Fibroblast of skin of back (primary cell): ENCODE measurements around the gene OLFML2A.
"Not testable (repeated sequence)": the region's sequence is repeated elsewhere in the genome, so short reads cannot be mapped to it uniquely, and the experiment has no call there.

Experiments
- DNase-seq: peaks from one replicate; pipeline ENCODE4 v3.0.0-alpha.2; 2013

OLFML2A gene

GRCh38 chr9:124829334-124829669 is 52.4 kb downstream of the OLFML2A start:
- no peak for DNase-seq

GRCh38 chr9:124830593-124830992 is 53.7 kb downstream of the OLFML2A start:
- no peak for DNase-seq

- no peak for DNase-seq
Measured at GRCh38 chr9:124831642-124832364, 54.9 kb downstream of the OLFML2A start.

- peak; percentile 75 for DNase-seq
Measured at GRCh38 chr9:124834591-124834990, 57.7 kb downstream of the OLFML2A start.

GRCh38 chr9:124835026-124835557 is 58.2 kb downstream of the OLFML2A start:
- peak; percentile 76 for DNase-seq

- not testable (repeated sequence) for DNase-seq
Measured at GRCh38 chr9:124838132-124838531, 61.2 kb downstream of the OLFML2A start.

- DNase-seq, result not testable (repeated sequence)
Measured at GRCh38 chr9:124838567-124839275, 61.8 kb downstream of the OLFML2A start.

- peak; percentile 26 for DNase-seq
Measured at GRCh38 chr9:124839612-124840299, 62.8 kb downstream of the OLFML2A start.

GRCh38 chr9:124840300-124840833 is 63.4 kb downstream of the OLFML2A start:
- no peak for DNase-seq

GRCh38 chr9:124841075-124841821 is 64.3 kb downstream of the OLFML2A start:
- no peak for DNase-seq

- DNase-seq, result peak; percentile 35
Measured at GRCh38 chr9:124843456-124844034, 66.6 kb downstream of the OLFML2A start.

GRCh38 chr9:124844291-124844690 is 67.4 kb downstream of the OLFML2A start:
- no peak for DNase-seq

- DNase-seq, result not testable (repeated sequence)
Measured at GRCh38 chr9:124846467-124846866, 69.5 kb downstream of the OLFML2A start.

GRCh38 chr9:124846969-124847368 is 70.0 kb downstream of the OLFML2A start:
- no peak for DNase-seq

- DNase-seq, result peak; percentile 38
Measured at GRCh38 chr9:124849801-124850200, 72.9 kb downstream of the OLFML2A start.

- peak; percentile 23 for DNase-seq
Measured at GRCh38 chr9:124852121-124852828, 75.3 kb downstream of the OLFML2A start.

- DNase-seq, result peak; percentile 78
Measured at GRCh38 chr9:124852829-124853531, 76.0 kb downstream of the OLFML2A start, which contains the start of gene WDR38. Gene WDR38 (plus strand): TSS chr9:124853460. CDS start chr9:124853532, 72 bp downstream.

- no peak for DNase-seq
Measured at GRCh38 chr9:124853605-124854143, 76.7 kb downstream of the OLFML2A start.

- no peak for DNase-seq
Measured at GRCh38 chr9:124854161-124854560, 77.2 kb downstream of the OLFML2A start.

- no peak for DNase-seq
Measured at GRCh38 chr9:124854822-124855221, 77.9 kb downstream of the OLFML2A start.
